ENCODE measurements around the gene GLTP. TPM values are rescaled to one million over a fixed set of nuclear protein-coding genes. Genes with fewer than 3 reads are reported as not detected.
A peak's percentile ranks its signal among the peaks of the same experiment; 100 is the strongest.

The GLTP gene
- total and polyA plus RNA-seq, 2 of the 13 experiments (the other 11 are each of a cell fraction or from before 2014, with no cell fraction given): 10.7 to 12.9 TPM

DNA sequence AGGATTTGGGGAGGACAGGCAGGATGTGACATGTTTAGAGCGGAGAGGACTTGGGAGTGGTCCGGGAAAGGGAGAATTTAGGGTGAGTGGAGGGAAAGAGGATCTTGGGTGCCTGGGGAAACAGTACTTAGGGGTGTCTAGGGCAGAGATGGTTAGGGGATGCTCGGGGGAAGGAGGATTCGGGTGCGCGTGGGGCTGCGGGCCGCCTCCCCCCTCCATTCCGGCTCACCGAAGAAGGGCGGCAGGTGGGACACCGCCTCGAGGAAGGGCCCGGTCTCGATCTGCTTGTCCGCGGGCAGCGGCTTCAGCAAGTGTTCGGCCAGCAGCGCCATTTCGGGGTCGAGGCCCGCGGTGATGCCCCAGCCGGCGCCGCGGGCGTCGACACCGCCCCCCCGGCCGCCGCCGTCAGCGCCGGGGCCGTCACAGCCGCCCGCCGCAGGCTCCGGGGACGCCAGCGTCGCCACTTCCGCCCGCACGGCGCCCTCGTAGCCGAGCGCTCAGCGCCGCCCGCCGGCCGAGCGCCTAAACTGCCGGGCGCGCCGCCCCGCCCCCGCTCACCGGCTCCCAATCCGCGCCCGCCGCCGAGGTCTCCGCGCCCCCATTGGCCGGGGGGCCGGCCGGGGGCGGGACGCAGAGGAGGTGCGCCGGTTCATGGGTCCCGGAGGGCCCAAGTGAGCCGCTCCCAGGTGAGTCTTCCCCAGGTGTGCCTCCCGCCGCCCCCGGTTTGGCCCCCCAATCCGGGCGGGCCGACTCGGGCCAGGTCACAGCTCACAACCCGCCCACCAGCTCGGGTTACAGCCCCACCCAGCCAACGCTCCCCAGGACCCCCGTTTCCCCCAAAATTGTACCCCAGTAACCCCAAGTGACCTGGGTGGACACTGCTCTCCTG, at the start of gene GLTP (continued):
- TF ChIP-seq, protein P1, sequence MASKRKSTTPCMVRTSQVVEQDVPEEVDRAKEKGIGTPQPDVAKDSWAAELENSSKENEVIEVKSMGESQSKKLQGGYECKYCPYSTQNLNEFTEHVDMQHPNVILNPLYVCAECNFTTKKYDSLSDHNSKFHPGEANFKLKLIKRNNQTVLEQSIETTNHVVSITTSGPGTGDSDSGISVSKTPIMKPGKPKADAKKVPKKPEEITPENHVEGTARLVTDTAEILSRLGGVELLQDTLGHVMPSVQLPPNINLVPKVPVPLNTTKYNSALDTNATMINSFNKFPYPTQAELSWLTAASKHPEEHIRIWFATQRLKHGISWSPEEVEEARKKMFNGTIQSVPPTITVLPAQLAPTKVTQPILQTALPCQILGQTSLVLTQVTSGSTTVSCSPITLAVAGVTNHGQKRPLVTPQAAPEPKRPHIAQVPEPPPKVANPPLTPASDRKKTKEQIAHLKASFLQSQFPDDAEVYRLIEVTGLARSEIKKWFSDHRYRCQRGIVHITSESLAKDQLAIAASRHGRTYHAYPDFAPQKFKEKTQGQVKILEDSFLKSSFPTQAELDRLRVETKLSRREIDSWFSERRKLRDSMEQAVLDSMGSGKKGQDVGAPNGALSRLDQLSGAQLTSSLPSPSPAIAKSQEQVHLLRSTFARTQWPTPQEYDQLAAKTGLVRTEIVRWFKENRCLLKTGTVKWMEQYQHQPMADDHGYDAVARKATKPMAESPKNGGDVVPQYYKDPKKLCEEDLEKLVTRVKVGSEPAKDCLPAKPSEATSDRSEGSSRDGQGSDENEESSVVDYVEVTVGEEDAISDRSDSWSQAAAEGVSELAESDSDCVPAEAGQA (IDR thresholded peaks at IDR 0.05; ENCODE audit: low read depth): peak; percentile 52; the same call in 1 of the 2 replicates
- TF ChIP-seq, protein P1 (CRISPR knock-in tag; IDR thresholded peaks at IDR 0.05; ENCODE audit: borderline replicate concordance): no peak
- TF ChIP-seq ZNF407 (CRISPR knock-in tag; IDR thresholded peaks at IDR 0.05; ENCODE audit: not compliant biosample characterization) (no peak), ZNF557 (CRISPR knock-in tag; IDR thresholded peaks at IDR 0.05) (no peak), NAIF1 (CRISPR knock-in tag; IDR thresholded peaks at IDR 0.05; ENCODE audit: borderline replicate concordance) (no peak), ZNF263 (CRISPR knock-in tag; IDR thresholded peaks at IDR 0.05) (peak; percentile 80; the same call in 1 of the 2 replicates), SOX6 (IDR thresholded peaks at IDR 0.05) (no peak), SOX6 (CRISPR knock-in tag; IDR thresholded peaks at IDR 0.05) (no peak), TFDP1 (CRISPR knock-in tag; IDR thresholded peaks at IDR 0.05; ENCODE audit: borderline replicate concordance) (peak; percentile 44; the same call in 1 of the 2 replicates), AKAP8 (CRISPR knock-in tag; IDR thresholded peaks at IDR 0.05) (no peak)
- TF ChIP-seq, protein P2, sequence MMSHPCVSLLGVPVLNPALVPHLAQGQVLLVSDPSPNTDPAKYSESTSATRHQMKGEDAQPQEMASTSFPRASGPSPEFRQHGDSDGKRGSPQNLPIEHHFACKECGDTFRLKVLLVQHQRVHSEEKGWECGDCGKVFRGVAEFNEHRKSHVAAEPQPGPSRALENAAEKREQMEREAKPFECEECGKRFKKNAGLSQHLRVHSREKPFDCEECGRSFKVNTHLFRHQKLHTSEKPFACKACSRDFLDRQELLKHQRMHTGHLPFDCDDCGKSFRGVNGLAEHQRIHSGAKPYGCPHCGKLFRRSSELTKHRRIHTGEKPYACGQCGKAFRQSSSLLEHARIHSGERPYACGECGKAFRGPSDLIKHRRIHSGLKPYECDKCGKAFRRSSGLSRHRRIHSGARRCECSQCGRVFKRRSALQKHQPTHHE (CRISPR knock-in tag; IDR thresholded peaks at IDR 0.05; ENCODE audit: borderline replicate concordance): no peak
